Stimulated activated naive B cell treated with anti-CD40 and anti-IgM and Interleukin-4, amounts not matched to agents 10 μg/mL and 1 μg/mL and 100 μg/mL, for 72 hours (primary cell): ENCODE data around the gene LAMB3.
"Not testable (repeated sequence)": the region's sequence is repeated elsewhere in the genome, so short reads cannot be mapped to it uniquely, and the experiment has no call there.

Experiments
- ATAC-seq, 2 donors: fragments of 150-1000 bp; cut with Tn5 transposase; replicated peaks; 2 replicates each; pipeline ENCODE4 v1.10.0; 2021; ENCODE audit warnings: moderate library complexity in 1 of 2
- DNase-seq: peaks from one replicate; pipeline ENCODE4 v3.0.0; 2021
- H3K27ac Mint-ChIP-seq: one replicate; pipeline ENCODE4 v1.8.0; 2022; ENCODE audit warnings: mild to moderate bottlenecking, mixed read lengths
- H3K27me3 Mint-ChIP-seq, 2 donors: one replicate each; pipeline ENCODE4 v1.8.0; 2022; ENCODE audit warnings: mixed read lengths in 2 of 2
- H3K36me3 Mint-ChIP-seq, 2 donors: one replicate each; pipeline ENCODE4 v1.8.0; 2022; ENCODE audit warnings: mixed read lengths in 2 of 2, mild to moderate bottlenecking in 1 of 2
- H3K4me1 Mint-ChIP-seq, 2 donors: one replicate each; pipeline ENCODE4 v1.8.0; 2022; ENCODE audit warnings: mixed read lengths in 2 of 2, mild to moderate bottlenecking in 1 of 2
- H3K4me3 Mint-ChIP-seq, 2 donors: one replicate each; pipeline ENCODE4 v1.8.0; 2022; ENCODE audit warnings: mild to moderate bottlenecking in 2 of 2, mixed read lengths in 2 of 2, moderate library complexity in 1 of 2
- H3K9me3 Mint-ChIP-seq, 2 donors: one replicate each; pipeline ENCODE4 v1.8.0; 2022; ENCODE audit warnings: mixed read lengths in 2 of 2, mild to moderate bottlenecking in 1 of 2

The LAMB3 gene

GRCh38 chr1:209652121-209652735 lies at the start of gene LAMB3:
Gene LAMB3, minus strand, starts transcription at chr1:209652425. Its CDS starts 1,481 bp downstream, at chr1:209650944.
- Mint-ChIP-seq H3K27me3 (peaks cover 13% of the 10 kb centered on the region in 2 donors), H3K4me1 (peaks cover 5 to 6% of the 10 kb centered on the region in 2 donors), H3K27ac (peak within 1 kb of the TSS; percentile 53), H3K4me3 (no peak within 1 kb of the TSS), H3K9me3 (no peaks in the 10 kb centered on the region), H3K36me3 (no peaks in the 10 kb centered on the region)
- DNase-seq (no peak), ATAC-seq (peak in 1 of 2 donors; percentile 24)

GRCh38 chr1:209700686-209701085 lies 48.5 kb upstream of the LAMB3 start:
- H3K9me3 Mint-ChIP-seq, H3K27ac Mint-ChIP-seq, ATAC-seq, H3K4me1 Mint-ChIP-seq, H3K36me3 Mint-ChIP-seq, DNase-seq, H3K4me3 Mint-ChIP-seq: not testable (repeated sequence)
- peaks cover 34 to 39% of the 10 kb centered on the region in 2 donors for H3K27me3 Mint-ChIP-seq

- no peak for DNase-seq
- Mint-ChIP-seq H3K4me1 (peaks cover 7 to 8% of the 10 kb centered on the region in 2 donors), H3K27ac (no peak overlapping the region), H3K9me3 (peaks cover 5 to 9% of the 10 kb centered on the region in 2 donors), H3K27me3 (peaks cover 39 to 40% of the 10 kb centered on the region in 2 donors), H3K4me3 (no peak overlapping the region), H3K36me3 (peaks cover 0 to 4% of the 10 kb centered on the region in 2 donors)
- no peak for ATAC-seq
These were observed 44.9 kb upstream of the LAMB3 start for GRCh38 chr1:209697126-209697525.

- DNase-seq (no peak), ATAC-seq (no peak)
- H3K36me3 Mint-ChIP-seq, result peaks cover 0 to 4% of the 10 kb centered on the region in 2 donors
- peaks cover 36 to 40% of the 10 kb centered on the region in 2 donors for H3K27me3 Mint-ChIP-seq
- H3K4me1 Mint-ChIP-seq, result peaks cover 6 to 10% of the 10 kb centered on the region in 2 donors
- H3K4me3 Mint-ChIP-seq, result no peak overlapping the region
- no peak overlapping the region for H3K27ac Mint-ChIP-seq
- H3K9me3 Mint-ChIP-seq, result peaks cover 4 to 7% of the 10 kb centered on the region in 2 donors
These were observed 44.4 kb upstream of the LAMB3 start for GRCh38 chr1:209696673-209697072.

DNA sequence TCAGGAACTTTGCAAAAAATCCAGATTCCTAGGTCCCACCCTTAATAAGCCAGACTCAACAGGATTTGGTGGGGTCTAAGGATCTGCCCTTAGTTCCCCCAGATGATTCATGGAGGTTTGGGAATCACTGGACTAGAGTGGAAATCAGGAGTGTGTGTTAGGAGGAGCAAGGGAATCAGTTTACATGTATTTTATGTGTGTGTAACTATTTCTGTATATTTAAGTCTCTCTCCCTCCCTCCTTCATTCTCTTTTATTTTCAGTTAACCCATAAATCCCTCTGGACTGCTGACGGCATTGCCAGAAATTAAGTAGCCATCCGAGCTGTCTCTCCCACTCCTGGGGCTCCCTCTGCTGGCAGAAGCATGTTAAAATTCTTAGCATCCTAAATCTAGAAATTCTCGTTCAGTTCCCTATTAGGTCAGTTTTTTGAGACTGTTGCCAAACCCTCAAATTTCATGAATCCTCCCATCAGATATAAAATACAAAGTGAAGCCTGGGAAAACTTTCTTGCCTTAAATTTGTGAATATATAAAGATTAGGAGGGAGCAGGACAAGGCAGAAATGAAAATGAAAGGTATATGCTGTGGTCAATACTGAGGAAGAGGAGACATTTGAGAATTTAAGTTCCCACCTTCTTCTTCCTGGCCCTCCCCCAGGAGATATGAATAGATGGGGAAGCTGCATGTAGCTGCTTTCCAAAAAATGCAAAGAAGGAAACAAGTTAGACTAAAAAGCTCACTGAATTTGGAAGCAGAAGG lies 40.7 kb upstream of the LAMB3 start:
- Mint-ChIP-seq H3K4me3 (no peak overlapping the region), H3K36me3 (no peaks in the 10 kb centered on the region), H3K9me3 (no peaks in the 10 kb centered on the region), H3K4me1 (peaks cover 5 to 10% of the 10 kb centered on the region in 2 donors), H3K27ac (no peak overlapping the region), H3K27me3 (peaks cover 34 to 36% of the 10 kb centered on the region in 2 donors)
- DNase-seq, result peak; percentile 54
- ATAC-seq, result peak; percentile 64 to 75

DNA sequence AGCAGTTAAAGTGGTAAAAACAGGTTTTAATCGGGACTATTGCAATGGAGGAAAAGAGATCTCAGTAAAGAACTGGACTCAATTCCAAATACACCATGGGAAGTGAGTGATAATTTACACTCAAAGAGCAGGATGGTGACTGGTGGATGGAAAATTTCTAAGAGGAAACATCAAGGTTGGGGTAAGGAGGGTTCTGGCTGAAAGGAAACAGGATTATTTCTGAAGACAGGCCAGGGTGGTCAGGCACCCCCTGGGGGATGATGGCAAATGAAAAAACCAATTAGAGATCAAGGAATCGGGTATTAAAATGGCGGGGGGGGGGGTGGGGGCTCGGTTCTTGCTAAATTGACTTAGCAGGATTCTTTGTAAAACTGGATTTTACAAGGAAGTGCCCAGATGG lies 40.1 kb upstream of the LAMB3 start:
- H3K27ac Mint-ChIP-seq, result no peak overlapping the region
- peaks cover 35 to 38% of the 10 kb centered on the region in 2 donors for H3K27me3 Mint-ChIP-seq
- ATAC-seq, result no peak
- H3K36me3 Mint-ChIP-seq, result no peaks in the 10 kb centered on the region
- no peak overlapping the region for H3K4me3 Mint-ChIP-seq
- peaks cover 5 to 10% of the 10 kb centered on the region in 2 donors for H3K4me1 Mint-ChIP-seq
- DNase-seq, result no peak
- no peaks in the 10 kb centered on the region for H3K9me3 Mint-ChIP-seq

- Mint-ChIP-seq H3K9me3 (no peaks in the 10 kb centered on the region), H3K4me1 (peaks cover 5 to 11% of the 10 kb centered on the region in 2 donors), H3K27ac (no peak overlapping the region), H3K36me3 (no peaks in the 10 kb centered on the region), H3K27me3 (peaks cover 32% of the 10 kb centered on the region in 2 donors), H3K4me3 (no peak overlapping the region)
- ATAC-seq (no peak), DNase-seq (no peak)
These were observed 39.0 kb upstream of the LAMB3 start for GRCh38 chr1:209691237-209691636.

DNA sequence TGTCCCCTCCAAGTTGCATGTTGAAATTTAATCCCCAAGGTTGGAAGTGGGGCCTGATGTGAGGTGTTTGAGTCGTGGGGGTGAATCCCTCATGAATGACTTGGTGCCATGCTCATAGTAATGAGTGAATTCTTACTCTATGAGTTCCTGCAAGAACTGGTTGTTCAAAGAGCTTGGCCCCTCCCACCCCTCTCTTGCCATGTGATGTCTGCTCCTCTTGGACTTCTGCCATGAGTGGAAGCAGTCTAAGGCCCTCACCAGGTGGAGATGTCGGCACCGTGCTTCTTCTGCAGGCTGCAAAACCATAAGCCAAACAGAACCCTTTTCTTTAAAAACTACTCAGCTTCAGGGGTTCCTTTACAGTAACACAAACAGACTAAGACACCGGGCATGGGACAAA lies 37.3 kb upstream of the LAMB3 start:
- Mint-ChIP-seq H3K36me3 (no peaks in the 10 kb centered on the region), H3K27ac (no peak overlapping the region), H3K4me3 (no peak overlapping the region), H3K9me3 (no peaks in the 10 kb centered on the region), H3K27me3 (peaks cover 23 to 29% of the 10 kb centered on the region in 2 donors), H3K4me1 (peaks cover 8 to 17% of the 10 kb centered on the region in 2 donors)
- DNase-seq (no peak), ATAC-seq (no peak)

- H3K9me3 Mint-ChIP-seq, result no peaks in the 10 kb centered on the region
- no peak for ATAC-seq
- no peak for DNase-seq
- H3K27ac Mint-ChIP-seq, result no peak overlapping the region
- peaks cover 18 to 26% of the 10 kb centered on the region in 2 donors for H3K27me3 Mint-ChIP-seq
- H3K36me3 Mint-ChIP-seq, result no peaks in the 10 kb centered on the region
- peaks cover 8 to 17% of the 10 kb centered on the region in 2 donors for H3K4me1 Mint-ChIP-seq
- H3K4me3 Mint-ChIP-seq, result no peak overlapping the region
These were observed 36.6 kb upstream of the LAMB3 start for GRCh38 chr1:209688746-209689234.

DNA sequence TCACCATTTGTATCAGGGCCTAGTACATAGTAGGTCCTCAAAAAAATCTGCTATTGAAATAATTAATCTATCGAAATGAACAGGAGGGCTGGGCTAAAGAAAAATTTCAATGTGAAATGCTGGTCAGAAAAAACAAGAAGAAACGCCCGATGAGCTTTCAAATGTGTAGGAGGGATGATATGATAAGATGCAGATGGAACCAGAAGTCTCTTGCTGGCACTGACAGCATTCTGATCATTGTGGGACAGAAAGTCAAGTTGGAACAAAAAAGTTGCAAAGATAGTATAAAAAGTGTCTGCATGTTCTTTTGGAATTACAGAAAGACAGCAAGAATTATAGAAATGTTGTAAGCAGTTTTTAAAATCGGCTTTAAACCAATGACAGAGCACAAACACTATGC lies 34.1 kb upstream of the LAMB3 start:
- Mint-ChIP-seq H3K27ac (no peak overlapping the region), H3K27me3 (peaks cover 17 to 26% of the 10 kb centered on the region in 2 donors), H3K4me3 (no peak overlapping the region), H3K9me3 (no peaks in the 10 kb centered on the region), H3K36me3 (no peaks in the 10 kb centered on the region), H3K4me1 (peaks cover 3 to 6% of the 10 kb centered on the region in 2 donors)
- DNase-seq (no peak), ATAC-seq (no peak)

DNA sequence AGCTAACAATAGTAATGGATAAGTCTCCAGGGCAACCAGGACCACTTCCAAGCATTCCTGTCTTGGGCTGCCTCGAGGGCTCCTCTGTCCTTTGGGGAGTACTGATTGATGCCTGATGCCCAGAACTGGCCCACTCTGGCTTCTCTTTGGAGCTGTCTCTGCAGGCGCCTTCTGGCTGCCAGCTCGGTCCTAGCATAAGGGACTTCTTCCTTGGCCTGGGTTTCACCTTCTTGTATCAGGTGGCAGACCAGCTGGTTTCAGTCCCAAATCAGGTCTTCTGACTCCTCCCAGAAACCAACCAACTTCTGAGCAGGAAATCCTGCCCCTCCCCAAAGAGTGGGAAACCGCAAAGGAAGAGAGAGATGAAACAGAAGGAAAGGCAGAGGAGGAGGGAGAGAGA lies 33.6 kb upstream of the LAMB3 start:
- Mint-ChIP-seq H3K27ac (no peak overlapping the region), H3K4me3 (no peak overlapping the region), H3K9me3 (no peaks in the 10 kb centered on the region), H3K36me3 (no peaks in the 10 kb centered on the region), H3K27me3 (peaks cover 21 to 31% of the 10 kb centered on the region in 2 donors), H3K4me1 (peaks cover 3 to 6% of the 10 kb centered on the region in 2 donors)
- DNase-seq (no peak), ATAC-seq (peak in 1 of 2 donors; percentile 29)

DNA sequence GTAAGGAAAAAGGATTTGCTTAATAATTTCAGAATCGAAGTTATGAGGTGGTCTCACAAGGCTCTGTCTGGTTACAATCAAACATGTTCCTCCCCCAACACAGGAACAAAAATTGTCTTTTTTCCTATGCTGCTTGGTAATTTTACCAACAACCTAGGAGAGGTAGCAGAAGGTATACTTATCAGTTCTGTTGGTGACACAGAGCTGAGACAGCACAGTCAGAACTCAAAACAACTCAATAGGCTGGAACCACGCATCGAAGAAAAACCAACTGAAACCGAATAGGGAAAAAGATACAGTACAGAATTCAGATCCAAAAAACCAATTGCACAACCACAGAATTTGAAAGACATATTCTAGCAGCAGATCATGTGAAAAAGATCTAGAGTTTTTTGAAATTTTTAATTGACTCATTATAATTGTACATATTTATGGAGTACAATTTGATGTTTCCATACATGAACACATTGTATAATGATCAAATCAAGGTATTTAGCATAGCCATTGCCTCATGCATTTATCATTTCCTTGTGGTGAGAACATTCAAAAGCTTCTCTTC lies 26.8 kb upstream of the LAMB3 start:
- ATAC-seq (peak in 1 of 2 donors; percentile 42), DNase-seq (no peak)
- Mint-ChIP-seq H3K4me3 (no peak overlapping the region), H3K27ac (no peak overlapping the region), H3K36me3 (no peaks in the 10 kb centered on the region), H3K9me3 (peaks cover 0 to 4% of the 10 kb centered on the region in 2 donors), H3K27me3 (peaks cover 63 to 71% of the 10 kb centered on the region in 2 donors), H3K4me1 (peaks cover 25 to 30% of the 10 kb centered on the region in 2 donors)

GRCh38 chr1:209675565-209676154 lies 23.4 kb upstream of the LAMB3 start:
- Mint-ChIP-seq H3K27ac (peak overlapping the region; percentile 42), H3K4me3 (peak overlapping the region; percentile 62 to 70), H3K4me1 (peaks cover 35 to 44% of the 10 kb centered on the region in 2 donors), H3K9me3 (peaks cover 3 to 7% of the 10 kb centered on the region in 2 donors), H3K36me3 (no peaks in the 10 kb centered on the region), H3K27me3 (peaks cover 62 to 78% of the 10 kb centered on the region in 2 donors)
- ATAC-seq (no peak), DNase-seq (no peak)

DNA sequence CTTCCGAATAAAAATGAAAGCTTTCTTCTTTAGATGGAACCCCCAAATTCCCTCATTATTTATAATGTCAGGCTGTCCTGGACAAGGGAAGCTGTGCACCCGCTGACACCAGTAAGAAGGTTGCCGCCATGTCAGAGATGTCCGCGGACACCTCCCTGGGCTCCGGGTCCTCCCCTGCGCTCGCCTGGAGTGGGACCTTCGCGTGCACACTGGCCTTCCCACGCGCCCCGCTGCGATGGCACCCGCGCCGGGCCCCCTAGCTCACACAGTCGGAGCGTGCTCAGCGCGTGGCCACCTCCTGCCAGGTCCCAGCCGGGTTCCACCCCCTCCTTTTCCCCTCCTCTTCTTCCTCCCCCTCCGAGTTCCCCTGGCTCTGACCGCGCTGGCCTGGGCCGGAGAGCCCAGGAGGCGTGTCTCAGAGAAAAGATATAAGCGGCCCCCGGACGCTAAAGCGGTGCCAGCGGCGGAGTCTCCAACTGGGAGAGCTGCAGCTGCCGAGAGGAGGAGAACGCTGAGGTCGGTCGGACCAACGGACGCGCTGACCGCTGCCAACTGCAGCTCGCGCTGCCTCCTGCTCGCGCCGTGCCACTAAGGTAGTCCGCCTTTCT lies 22.8 kb upstream of the LAMB3 start, which contains the start of gene G0S2:
G0S2 (plus strand) TSS at position 456 of the 608 bp plus-strand sequence. CDS start 273 bp downstream, outside the sequence.
- H3K27me3 Mint-ChIP-seq, result peaks cover 56 to 72% of the 10 kb centered on the region in 2 donors
- ATAC-seq (peak in 1 of 2 donors; percentile 3), DNase-seq (no peak)
- H3K36me3 Mint-ChIP-seq, result no peaks in the 10 kb centered on the region
- peaks cover 34 to 44% of the 10 kb centered on the region in 2 donors for H3K4me1 Mint-ChIP-seq
- peak within 1 kb of the TSS; percentile 62 to 70 for H3K4me3 Mint-ChIP-seq
- H3K27ac Mint-ChIP-seq, result peak within 1 kb of the TSS; percentile 59
- peaks cover 3 to 4% of the 10 kb centered on the region in 2 donors for H3K9me3 Mint-ChIP-seq
